Measurements from ENCODE around the gene CYP4F2.
"Not testable (repeated sequence)": the region's sequence is repeated elsewhere in the genome, so short reads cannot be mapped to it uniquely, and the experiment has no call there.

The CYP4F2 gene

DNA sequence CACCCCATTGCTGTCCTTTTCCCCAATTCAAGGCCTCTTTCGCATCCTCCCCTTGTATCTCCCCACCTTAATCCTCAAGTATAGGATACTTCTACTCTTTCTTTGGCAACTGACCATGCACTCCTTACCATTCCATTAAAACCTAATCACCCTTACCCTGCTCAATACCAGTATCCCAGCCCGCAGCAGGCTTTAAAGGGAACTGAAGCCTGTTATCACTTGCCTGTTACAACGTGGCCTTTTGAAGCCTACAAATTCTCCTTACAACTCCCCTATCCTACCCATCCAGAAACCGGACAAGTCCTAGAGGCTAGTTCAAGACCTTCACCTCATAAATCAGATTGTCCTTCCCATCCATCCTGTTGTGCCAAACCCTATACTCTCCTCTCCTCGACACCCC is 66.2 kb downstream of the CYP4F2 start:
- no peak overlapping the region for H3K27ac ChIP-seq
- TF ChIP-seq ZFX (IDR thresholded peaks at IDR 0.05) = no peak
- no peak for TF ChIP-seq CTCF (conservative IDR thresholded peaks at IDR 0.05)

GRCh38 chr19:15829786-15830185 is 68.1 kb downstream of the CYP4F2 start:
- TF ChIP-seq ZFX (IDR thresholded peaks at IDR 0.05) (no peak), CTCF (conservative IDR thresholded peaks at IDR 0.05) (no peak)
- H3K27ac ChIP-seq = no peak overlapping the region

DNA sequence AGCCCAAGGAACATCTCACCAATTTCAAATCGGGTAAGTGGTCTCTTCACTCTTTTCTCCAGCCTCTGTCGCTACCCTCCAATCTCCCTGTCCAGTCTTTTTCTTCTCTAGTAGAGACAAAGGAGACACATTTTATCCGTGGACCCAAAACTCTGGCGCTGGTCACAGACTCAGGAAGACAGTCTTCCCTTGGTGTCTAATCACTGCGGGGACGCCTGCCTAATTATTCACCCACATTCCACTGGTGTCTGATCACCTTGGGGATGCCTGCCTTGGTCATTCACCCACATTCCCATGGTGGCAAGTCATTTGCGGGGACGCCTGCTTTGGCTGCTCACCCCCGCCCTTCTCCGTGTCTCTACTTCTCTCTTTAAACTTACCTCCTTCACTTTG is 68.6 kb downstream of the CYP4F2 start:
- TF ChIP-seq CTCF (conservative IDR thresholded peaks at IDR 0.05) = no peak
- no peak for TF ChIP-seq ZFX (IDR thresholded peaks at IDR 0.05)
- H3K27ac ChIP-seq = no peak overlapping the region

DNA sequence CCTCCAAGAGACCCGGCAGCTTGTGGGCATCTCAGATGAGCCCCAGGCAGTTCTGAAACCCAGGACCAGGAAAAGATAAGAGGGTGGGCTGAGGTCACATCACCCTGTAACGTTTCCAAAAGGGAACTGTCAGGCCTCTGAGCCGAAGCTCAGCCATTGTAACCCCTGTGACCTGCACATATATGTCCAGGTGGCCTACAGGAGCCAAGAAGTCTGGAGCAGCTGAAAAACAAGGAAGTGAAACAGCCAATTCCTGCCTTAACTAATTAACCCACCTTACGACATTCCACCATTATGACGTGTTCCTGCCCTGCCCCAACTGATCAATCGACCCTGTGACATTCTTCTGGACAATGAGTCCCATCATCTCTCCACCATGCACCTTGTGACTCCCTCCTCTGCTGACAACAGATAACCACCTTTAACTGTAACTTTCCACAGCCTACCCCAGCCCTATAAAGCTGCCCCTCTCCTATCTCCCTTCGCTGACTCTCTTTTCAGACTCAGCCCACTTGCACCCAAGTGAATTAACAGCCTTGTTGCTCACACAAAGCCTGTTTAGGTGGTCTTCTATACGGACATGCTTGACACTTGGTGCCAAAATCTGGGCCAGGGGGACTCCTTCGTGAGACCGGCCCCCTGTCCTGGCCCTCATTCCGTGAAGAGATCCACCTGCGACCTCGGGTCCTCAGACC is 69.1 kb downstream of the CYP4F2 start:
- not testable (repeated sequence) for H3K27ac ChIP-seq

GRCh38 chr19:15828121-15828610 is 69.7 kb downstream of the CYP4F2 start:
- no peak for TF ChIP-seq ZFX (IDR thresholded peaks at IDR 0.05)
- no peak for TF ChIP-seq CTCF (conservative IDR thresholded peaks at IDR 0.05)
- H3K27ac ChIP-seq = no peak overlapping the region

All from C4-2B (cell line).